Mesenchymal stem cell (in vitro differentiated cells and primary cell): Measurements from ENCODE around the gene MRPS21.
A peak's percentile ranks its signal among the peaks of the same experiment; 100 is the strongest.

Experiments
- DNase-seq: peaks from one replicate; pipeline ENCODE4 v3.0.0-alpha.2; 2013
- H2AFZ ChIP-seq: one replicate; pipeline ENCODE4 v1.6.1; 2013; ENCODE audit warnings: low read depth, mild to moderate bottlenecking, control low read depth, inconsistent platforms, low read length, moderate library complexity
- H2AK5ac ChIP-seq: 2 replicates; pipeline ENCODE4 v1.6.1; 2013; ENCODE audit warnings: low read length, moderate library complexity, mild to moderate bottlenecking, inconsistent platforms; ENCODE audit not compliant: severe bottlenecking
- H2BK120ac ChIP-seq: one replicate; pipeline ENCODE4 v1.6.1; 2013; ENCODE audit warnings: low read depth, mild to moderate bottlenecking, inconsistent platforms, low read length, moderate library complexity
- H2BK12ac ChIP-seq, 2 experiments: one replicate each; pipeline ENCODE4 v1.6.1; 2013; ENCODE audit warnings: inconsistent platforms in 2 of 2, low read length in 2 of 2, mild to moderate bottlenecking in 2 of 2, moderate library complexity in 2 of 2, control low read depth in 1 of 2
- H2BK15ac ChIP-seq: one replicate; pipeline ENCODE4 v1.6.1; 2013; ENCODE audit warnings: mild to moderate bottlenecking, low read depth, inconsistent platforms; ENCODE audit not compliant: poor library complexity, severe bottlenecking
- H2BK5ac ChIP-seq: 2 replicates; pipeline ENCODE4 v1.6.1; 2013; ENCODE audit warnings: low read depth, mild to moderate bottlenecking, low read length, control low read depth, inconsistent platforms; ENCODE audit not compliant: poor library complexity, severe bottlenecking
- H3K14ac ChIP-seq, 2 experiments: one replicate each; pipeline ENCODE4 v1.6.1; 2013; ENCODE audit warnings: inconsistent platforms in 2 of 2, low read length in 2 of 2, control low read depth in 1 of 2, mild to moderate bottlenecking in 1 of 2, moderate library complexity in 1 of 2
- H3K18ac ChIP-seq, 2 experiments: one replicate each; pipeline ENCODE4 v1.6.1; 2013; ENCODE audit warnings: inconsistent platforms in 2 of 2, low read length in 2 of 2, control low read depth in 1 of 2, low read depth in 1 of 2, mild to moderate bottlenecking in 1 of 2
- H3K23ac ChIP-seq, 2 experiments: one replicate each; pipeline ENCODE4 v1.6.1; 2013; ENCODE audit warnings: inconsistent platforms in 2 of 2, low read length in 2 of 2, mild to moderate bottlenecking in 2 of 2, moderate library complexity in 2 of 2, control low read depth in 1 of 2
- H3K27ac ChIP-seq: 2 replicates; pipeline ENCODE4 v1.5.1; 2013; ENCODE audit warnings: mild to moderate bottlenecking, moderate library complexity, low read length, control low read depth, inconsistent platforms; ENCODE audit not compliant: poor library complexity, severe bottlenecking
- H3K27me3 ChIP-seq, 2 experiments: 2 replicates each; pipeline versions ENCODE4 v1.6.1 to v1.7.0; 2013; ENCODE audit warnings: low read length in 2 of 2, mild to moderate bottlenecking in 2 of 2, moderate library complexity in 2 of 2, control low read depth in 1 of 2, inconsistent platforms in 1 of 2; ENCODE audit not compliant: control insufficient read depth in 1 of 2, insufficient read depth in 1 of 2
- H3K36me3 ChIP-seq, 2 experiments: 2 replicates each; pipeline versions ENCODE4 v1.6.1 to v1.7.0; 2013; ENCODE audit warnings: low read length in 2 of 2, control low read depth in 1 of 2, inconsistent platforms in 1 of 2, low read depth in 1 of 2, mild to moderate bottlenecking in 1 of 2; ENCODE audit not compliant: insufficient read depth in 2 of 2, control insufficient read depth in 1 of 2
- H3K4ac ChIP-seq, 2 experiments: one replicate each; pipeline ENCODE4 v1.6.1; 2013; ENCODE audit warnings: inconsistent platforms in 2 of 2, low read length in 2 of 2, mild to moderate bottlenecking in 2 of 2, moderate library complexity in 2 of 2, control low read depth in 1 of 2, low read depth in 1 of 2
- H3K4me1 ChIP-seq: 2 replicates; pipeline ENCODE4 v1.6.1; 2013; ENCODE audit warnings: low read depth, low read length, control low read depth; ENCODE audit not compliant: control insufficient read depth, insufficient read depth
- H3K4me2 ChIP-seq: 2 replicates; pipeline ENCODE4 v1.6.1; 2013; ENCODE audit warnings: low read length, mild to moderate bottlenecking, inconsistent platforms; ENCODE audit not compliant: poor library complexity, severe bottlenecking
- H3K4me3 ChIP-seq, 2 experiments: 2 replicates each; pipeline versions ENCODE4 v1.5.1 to v1.7.0; 2013; ENCODE audit warnings: low read length in 2 of 2, mild to moderate bottlenecking in 2 of 2, control low read depth in 1 of 2, low read depth in 1 of 2; ENCODE audit not compliant: insufficient read depth in 1 of 2
- H3K79me1 ChIP-seq: replicated peaks from 2 replicates; pipeline ENCODE4 v1.6.1; 2013; ENCODE audit warnings: mild to moderate bottlenecking, control low read depth, low read length, inconsistent platforms; ENCODE audit not compliant: poor library complexity, severe bottlenecking
- H3K9ac ChIP-seq: 2 replicates; pipeline ENCODE4 v1.7.0; 2013; ENCODE audit warnings: mild to moderate bottlenecking, low read length, moderate library complexity
- H3K9me3 ChIP-seq: 2 replicates; pipeline ENCODE4 v1.7.0; 2013; ENCODE audit warnings: mild to moderate bottlenecking, low read length; ENCODE audit not compliant: control insufficient read depth
- H4K8ac ChIP-seq: one replicate; pipeline ENCODE4 v1.6.1; 2013; ENCODE audit warnings: inconsistent platforms, mild to moderate bottlenecking, low read length, moderate library complexity
- H4K91ac ChIP-seq: one replicate; pipeline ENCODE4 v1.6.1; 2013; ENCODE audit warnings: mild to moderate bottlenecking, low read length, inconsistent platforms
- WGBS: methylation state at CpG from one replicate; pipeline ENCODE4 v1.1.7; 2013; ENCODE audit warnings: mixed read lengths; 5-methylcytosine and 5-hydroxymethylcytosine counted together

Gene MRPS21

GRCh38 chr1:150295476-150295875 lies 1.8 kb downstream of the MRPS21 start:
- Histone ChIP-seq H3K9me3 (no peaks in the 10 kb centered on the region), H2BK120ac (no peak overlapping the region), H3K79me1 (peaks cover 16% of the 10 kb centered on the region), H4K91ac (no peak overlapping the region), H2BK5ac (no peak overlapping the region), H3K27ac (no peak overlapping the region), H3K4me2 (no peak overlapping the region), H3K4me3 (no peak overlapping the region), H3K23ac (no peak overlapping the region), H3K4me1 (peaks cover 5% of the 10 kb centered on the region), H3K27me3 (no peaks in the 10 kb centered on the region), H3K18ac (no peak overlapping the region), H3K9ac (peak overlapping the region; percentile 25), H3K4ac (no peak overlapping the region), H2BK15ac (no peak overlapping the region), H2BK12ac (no peak overlapping the region), H2AFZ (no peak overlapping the region), H2AK5ac (no peak overlapping the region), H3K36me3 (peaks cover 13 to 47% of the 10 kb centered on the region in 2 experiments), H4K8ac (no peak overlapping the region), H3K14ac (no peak overlapping the region)
- 93% methylated on average over 2 of the region's 2 CpGs for WGBS
- no peak for DNase-seq

DNA sequence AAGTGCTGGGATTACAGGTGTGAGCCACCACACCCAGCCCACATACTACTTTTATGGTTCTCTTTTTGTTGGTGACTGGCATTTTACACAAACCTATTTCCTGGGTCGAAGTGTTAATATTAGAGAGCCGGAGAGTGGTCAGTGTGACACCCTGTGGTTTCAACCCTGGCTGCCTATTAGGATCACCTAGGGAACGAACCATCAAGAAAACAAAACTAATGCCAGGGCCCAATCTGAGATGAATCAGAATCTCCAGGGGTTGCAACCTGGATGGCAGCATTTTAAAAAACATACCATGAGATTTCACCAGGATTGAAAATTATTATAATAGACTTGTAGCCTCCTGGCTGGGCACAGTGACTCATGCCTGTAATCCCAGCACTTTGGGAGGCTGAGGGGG lies 6.1 kb downstream of the MRPS21 start:
- 95% methylated on average over 3 of the region's 3 CpGs for WGBS
- H2AFZ ChIP-seq, result no peak overlapping the region
- H3K18ac ChIP-seq, result no peak overlapping the region
- no peak overlapping the region for H2AK5ac ChIP-seq
- no peak overlapping the region for H3K27ac ChIP-seq
- no peak overlapping the region for H4K8ac ChIP-seq
- H2BK12ac ChIP-seq, result no peak overlapping the region
- DNase-seq, result no peak
- H3K9me3 ChIP-seq, result no peaks in the 10 kb centered on the region
- peaks cover 2% of the 10 kb centered on the region for H3K4me1 ChIP-seq
- H3K23ac ChIP-seq, result no peak overlapping the region
- H3K14ac ChIP-seq, result no peak overlapping the region
- no peak overlapping the region for H3K4ac ChIP-seq
- no peak overlapping the region for H4K91ac ChIP-seq
- H2BK5ac ChIP-seq, result no peak overlapping the region
- H3K4me2 ChIP-seq, result no peak overlapping the region
- no peak overlapping the region for H2BK15ac ChIP-seq
- peaks cover 29 to 74% of the 10 kb centered on the region in 2 experiments for H3K36me3 ChIP-seq
- peaks cover 20% of the 10 kb centered on the region for H3K79me1 ChIP-seq
- H3K9ac ChIP-seq, result no peak overlapping the region
- no peak overlapping the region for H3K4me3 ChIP-seq
- no peak overlapping the region for H2BK120ac ChIP-seq
- H3K27me3 ChIP-seq, result no peaks in the 10 kb centered on the region

DNA sequence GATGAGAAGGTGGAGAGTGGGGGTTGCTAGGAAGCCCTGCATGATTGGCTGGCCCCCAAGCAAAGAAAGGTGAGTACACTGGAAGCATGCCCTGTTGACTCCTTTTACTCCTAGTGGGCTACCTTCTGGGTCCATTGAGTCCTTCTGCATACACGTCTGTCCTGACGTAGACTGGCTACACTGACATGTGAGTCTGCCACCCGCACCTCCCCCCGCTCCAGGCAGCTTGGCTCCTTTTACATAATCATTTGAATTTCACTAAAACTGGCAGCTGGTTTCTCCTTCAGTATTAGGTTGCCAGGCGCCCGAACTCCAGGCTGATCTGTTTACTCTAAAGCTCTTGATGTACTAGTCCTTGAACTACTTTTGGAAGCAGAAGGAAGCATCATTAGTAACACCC lies 8.7 kb downstream of the MRPS21 start:
- Histone ChIP-seq H3K9ac (no peak overlapping the region), H2BK5ac (no peak overlapping the region), H3K9me3 (no peaks in the 10 kb centered on the region), H2AFZ (no peak overlapping the region), H3K4me1 (no peaks in the 10 kb centered on the region), H3K4me2 (no peak overlapping the region), H3K36me3 (peaks cover 34 to 71% of the 10 kb centered on the region in 2 experiments), H3K4me3 (no peak overlapping the region), H2BK120ac (no peak overlapping the region), H3K27me3 (no peaks in the 10 kb centered on the region), H4K91ac (no peak overlapping the region), H3K23ac (no peak overlapping the region), H3K18ac (no peak overlapping the region), H2BK15ac (no peak overlapping the region), H3K27ac (no peak overlapping the region), H4K8ac (no peak overlapping the region), H3K14ac (no peak overlapping the region), H3K4ac (no peak overlapping the region), H3K79me1 (peaks cover 18% of the 10 kb centered on the region), H2AK5ac (no peak overlapping the region), H2BK12ac (no peak overlapping the region)
- 86% methylated on average over 6 of the region's 6 CpGs for WGBS
- peak; percentile 13 for DNase-seq

DNA sequence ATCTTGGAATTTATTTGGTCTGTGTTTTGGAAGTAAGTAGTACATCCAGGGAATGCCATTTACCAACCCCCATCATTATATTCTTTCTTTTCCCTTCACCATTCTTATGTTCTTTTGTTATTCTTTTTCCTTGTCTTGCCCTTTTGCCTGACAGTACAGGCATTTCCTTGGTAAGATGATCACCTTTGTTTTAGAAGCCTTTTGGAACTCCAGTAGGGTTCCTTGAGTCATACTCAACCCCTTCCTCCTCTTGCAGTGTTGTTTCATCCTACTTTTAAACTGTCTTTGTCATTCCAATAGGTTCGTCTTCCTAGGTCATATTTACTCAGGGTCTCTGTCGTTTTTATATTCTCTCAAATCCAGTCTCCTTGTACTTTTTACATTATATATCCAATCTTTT lies 9.2 kb downstream of the MRPS21 start:
- 57% methylated on average over 2 of the region's 2 CpGs for WGBS

More for the DNA sequence above, 9.2 kb downstream of the MRPS21 start:
- Histone ChIP-seq H2BK15ac (no peak overlapping the region), H2BK12ac (no peak overlapping the region), H3K9me3 (no peaks in the 10 kb centered on the region), H3K23ac (no peak overlapping the region), H3K79me1 (peaks cover 18% of the 10 kb centered on the region), H3K4me1 (no peaks in the 10 kb centered on the region), H3K14ac (no peak overlapping the region), H3K4ac (no peak overlapping the region), H2AK5ac (no peak overlapping the region), H3K4me2 (no peak overlapping the region), H4K91ac (no peak overlapping the region), H2BK5ac (no peak overlapping the region), H3K36me3 (peaks cover 38 to 71% of the 10 kb centered on the region in 2 experiments), H3K27ac (no peak overlapping the region), H2AFZ (no peak overlapping the region), H4K8ac (no peak overlapping the region), H2BK120ac (no peak overlapping the region), H3K4me3 (no peak overlapping the region), H3K18ac (no peak overlapping the region), H3K9ac (no peak overlapping the region), H3K27me3 (no peaks in the 10 kb centered on the region)
- DNase-seq, result no peak
